T-helper 1 cell treated with Interleukin-12 subunit alpha and Interleukin-12 subunit beta and Interleukin-4 antibody, amounts not matched to agents 30 ng/mL and 1 ng/mL, for 36 hours (primary cell): ENCODE data around the gene SNCAIP. TPM values are rescaled to one million over a fixed set of nuclear protein-coding genes. Genes with fewer than 3 reads are reported as not detected.

Experiments
- intact Hi-C: fragments of 100-400 bp; cut with micrococcal nuclease; formaldehyde crosslinking; loops from one replicate; pipeline ENCODE4 v1.15.1; 2024
- total RNA-seq: library from RNA; stranded (reverse); gene quantifications from 2 replicates; pipeline ENCODE4 v1.2.3, GENCODE V29; 2022

The SNCAIP gene
- total RNA-seq, 1 donor from 2014 or later = not detected

GRCh38 chr5:122394284-122394930, 82.4 kb downstream of the SNCAIP start:
- intact Hi-C loops = no loop called here

DNA sequence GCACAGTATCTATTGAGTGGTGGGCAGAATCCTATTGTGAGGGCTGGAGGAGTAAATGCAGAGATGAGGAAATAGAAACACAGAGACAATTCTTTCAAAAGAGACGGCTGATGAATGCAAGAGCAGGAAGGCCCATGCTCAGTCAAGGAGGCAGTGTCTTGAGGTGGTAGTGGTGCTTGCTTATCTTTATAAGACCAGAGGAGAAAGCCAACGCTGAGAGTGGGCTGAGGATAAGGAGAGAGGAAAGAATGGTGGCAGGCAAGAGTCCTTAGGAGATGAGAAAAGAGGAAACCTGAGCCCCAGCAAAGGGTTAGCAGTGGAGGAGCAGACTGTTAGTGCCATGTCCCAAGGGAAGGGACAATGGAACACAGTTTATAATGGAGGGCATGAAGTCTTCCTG, 86.0 kb downstream of the SNCAIP start:
- intact Hi-C loops = no loop called here

DNA sequence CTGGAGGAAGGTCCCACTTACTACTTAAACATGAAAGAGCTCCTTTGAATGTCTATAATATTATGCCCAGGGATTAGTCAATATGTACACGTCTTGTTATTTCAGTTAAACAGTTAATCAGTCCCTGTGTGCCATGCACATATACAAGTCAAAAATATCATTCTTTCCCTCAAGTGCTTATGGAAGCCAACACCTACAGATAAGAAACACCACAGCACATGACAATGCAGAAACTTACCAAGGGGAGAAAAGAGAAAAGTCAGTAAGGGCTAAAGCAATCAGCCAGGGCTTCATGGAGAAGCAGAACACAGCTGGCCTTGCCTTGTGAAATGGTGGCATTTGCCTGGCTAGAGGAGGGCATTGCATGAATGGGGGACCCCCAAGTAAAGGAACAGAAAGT, 88.3 kb downstream of the SNCAIP start:
- intact Hi-C loops = no loop called here

DNA sequence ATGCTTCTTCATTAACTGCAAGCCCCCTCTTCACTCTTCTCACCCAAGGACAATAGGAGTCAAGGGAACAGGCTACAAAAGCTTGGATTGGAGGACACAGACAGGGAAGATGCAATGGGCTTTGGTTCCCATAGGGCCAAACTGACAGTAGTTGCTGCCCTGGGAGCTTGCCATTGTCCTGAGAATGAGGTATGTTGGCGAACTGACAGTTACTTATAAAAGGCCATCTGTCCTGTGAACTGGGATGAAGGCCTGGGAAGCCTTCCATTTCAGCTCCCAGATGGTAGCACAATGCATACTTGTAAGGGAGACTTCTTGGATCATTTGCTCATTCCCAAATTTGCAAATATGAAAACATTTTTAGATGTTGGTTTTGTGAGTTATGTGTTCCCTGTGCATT, 88.9 kb downstream of the SNCAIP start:
- intact Hi-C loops = no loop called here

- intact Hi-C loops = no loop called here
Observed at GRCh38 chr5:122401976-122402725, 90.1 kb downstream of the SNCAIP start.

DNA sequence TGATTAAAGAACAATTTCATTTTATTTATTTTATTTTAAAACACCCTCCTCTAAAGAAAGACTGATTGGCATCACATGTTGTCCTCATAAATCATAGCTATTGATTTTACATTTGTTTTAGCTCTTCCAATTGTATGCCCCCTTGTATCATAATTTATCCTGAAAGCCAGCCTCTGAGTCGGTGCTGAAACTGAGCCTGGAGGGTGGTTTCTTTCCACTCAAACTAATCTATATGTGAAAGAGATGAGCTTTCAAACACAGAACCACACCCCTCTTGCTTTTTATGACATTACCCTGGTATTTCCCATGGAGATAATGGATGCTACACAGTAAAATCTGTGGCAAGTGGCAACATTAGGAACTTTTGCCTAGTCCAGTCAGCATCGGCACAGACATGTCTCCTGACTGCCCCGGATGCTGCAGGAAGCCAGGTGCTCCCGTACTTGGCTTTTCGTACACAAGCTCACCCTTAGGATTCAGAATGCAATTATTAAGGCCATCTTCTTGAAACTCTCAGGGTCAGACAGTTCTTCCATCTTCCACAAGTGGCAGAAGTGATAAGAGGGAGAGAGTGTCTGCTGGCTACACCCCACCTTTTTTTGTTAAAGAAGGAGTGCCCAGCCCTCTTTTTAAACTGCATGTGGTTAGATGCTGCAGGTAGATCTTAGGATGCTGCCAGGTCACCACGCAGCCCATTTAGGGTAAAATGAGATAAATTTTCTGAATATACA, 91.1 kb downstream of the SNCAIP start:
- intact Hi-C loops = no loop called here

DNA sequence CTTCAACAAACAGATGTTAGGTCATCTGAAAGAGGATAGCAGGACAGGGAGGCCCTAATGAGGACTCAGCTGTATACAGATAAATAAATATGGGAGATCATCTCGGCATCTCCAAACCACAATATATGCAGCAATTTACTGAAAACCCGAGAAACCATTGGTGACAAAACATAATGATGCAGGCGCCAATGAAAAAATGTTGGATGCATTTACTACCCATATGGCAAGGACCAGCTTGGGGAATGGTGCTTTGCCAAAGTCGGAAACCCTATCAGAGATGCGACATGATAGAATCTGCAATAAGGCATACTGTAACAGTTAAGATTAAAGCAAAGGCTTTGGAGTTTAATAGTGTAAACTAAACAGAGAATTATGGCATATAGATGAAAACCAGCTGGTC, 92.0 kb downstream of the SNCAIP start:
- intact Hi-C loops = no loop called here

GRCh38 chr5:122404653-122405362, 92.8 kb downstream of the SNCAIP start:
- intact Hi-C loops = no loop called here

GRCh38 chr5:122405751-122406150, 93.7 kb downstream of the SNCAIP start:
- intact Hi-C loops = no loop called here

DNA sequence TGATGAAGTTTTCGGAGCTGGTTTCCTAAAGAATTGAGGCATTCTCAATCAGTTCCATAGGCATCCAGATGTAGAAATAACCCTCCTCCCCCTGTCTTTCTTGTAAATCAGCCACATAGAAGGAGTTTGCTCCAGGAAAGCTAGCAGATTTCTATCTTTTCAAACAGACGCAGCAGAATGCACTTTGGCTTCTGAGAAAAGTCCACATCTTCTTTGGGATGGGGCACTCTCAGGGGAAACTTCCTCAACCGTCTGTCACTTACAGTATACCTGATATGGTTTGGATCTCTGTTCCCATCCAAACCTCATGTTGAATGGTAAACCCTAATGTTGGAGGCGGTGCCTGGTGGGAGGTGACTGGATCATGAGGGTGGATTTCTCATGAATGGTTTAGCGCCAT, 94.1 kb downstream of the SNCAIP start:
- intact Hi-C loops = no loop called here

- intact Hi-C loops = no loop called here
Observed at GRCh38 chr5:122408592-122409224, 96.7 kb downstream of the SNCAIP start.

DNA sequence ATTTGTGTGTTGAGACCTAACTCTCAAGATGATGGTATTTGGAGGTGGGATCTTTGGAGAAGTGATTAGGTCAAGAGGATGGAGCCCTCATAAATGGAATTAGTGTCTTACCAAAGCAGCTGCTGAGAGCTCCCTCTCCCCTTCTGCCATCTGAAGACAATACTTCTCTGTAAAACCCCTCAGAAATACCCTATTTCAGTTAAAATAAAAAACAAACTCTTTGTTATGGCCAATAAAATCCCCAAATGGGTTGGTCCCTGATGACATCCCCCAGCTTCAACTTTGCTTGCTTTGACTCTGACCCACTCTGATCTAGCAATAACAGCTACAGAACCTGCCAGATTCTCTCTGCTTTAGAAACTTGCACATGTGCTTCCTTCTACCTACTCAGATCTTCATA, 100.9 kb downstream of the SNCAIP start:
- intact Hi-C loops = no loop called here

- intact Hi-C loops = loop anchor here (2.0 kb wide), 1 partner anchor 221 kb away; no protein-coding TSS in a partner anchor
Observed at GRCh38 chr5:122413722-122414121, 101.7 kb downstream of the SNCAIP start.

DNA sequence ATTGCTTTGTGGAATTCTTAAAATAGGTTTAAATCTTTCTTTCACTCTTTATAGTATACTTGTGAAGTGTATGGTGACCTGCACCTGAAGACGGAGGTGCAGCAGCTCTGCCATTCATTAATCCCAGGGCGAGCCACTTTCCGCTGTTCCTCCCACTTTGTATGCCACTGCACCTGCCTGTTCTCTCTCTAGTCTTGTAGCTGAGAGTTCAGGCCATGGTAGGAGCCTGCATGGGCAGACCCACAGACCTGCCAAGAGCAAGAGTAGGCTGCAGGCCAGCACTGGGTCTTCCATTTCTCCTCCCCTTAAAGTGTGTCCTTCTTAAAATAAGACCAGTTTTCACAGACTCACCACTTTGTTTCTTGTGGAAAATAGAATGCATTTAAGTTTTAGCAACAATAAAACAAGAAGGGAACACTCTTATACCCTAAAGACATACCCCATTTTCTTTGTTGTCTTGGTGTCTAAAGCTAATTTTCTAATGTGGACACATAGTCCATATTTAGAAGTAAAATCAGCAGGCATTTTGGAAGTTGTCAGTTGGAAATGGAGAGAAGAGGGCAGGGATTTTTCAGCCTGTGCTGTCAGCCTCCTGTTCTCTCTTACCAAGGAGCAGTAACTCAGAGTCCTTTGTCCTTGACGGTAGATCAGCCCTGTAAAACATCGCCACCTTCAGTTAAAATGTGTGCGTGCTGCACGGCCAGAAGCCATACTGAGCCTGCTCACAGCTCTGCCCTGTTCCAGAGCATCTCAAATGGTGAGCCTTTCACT, 103.2 kb downstream of the SNCAIP start:
- intact Hi-C loops = loop anchor here (2.0 kb wide), 1 partner anchor 222 kb away; no protein-coding TSS in a partner anchor

DNA sequence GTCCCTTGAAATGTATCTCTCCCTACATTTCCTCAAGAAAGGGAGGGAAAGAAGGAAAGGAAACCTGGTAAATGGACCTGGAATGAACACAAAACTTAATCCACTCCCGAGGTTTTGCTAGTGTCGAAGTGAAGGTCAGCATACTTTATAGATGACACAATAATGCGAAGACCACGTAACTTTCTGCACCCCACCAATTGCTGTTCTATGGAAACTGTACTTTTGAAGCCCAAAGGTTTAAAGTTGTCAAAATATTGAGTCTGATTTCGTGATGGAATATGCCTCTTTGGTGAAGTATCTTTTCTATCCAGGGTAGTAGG, 103.7 kb downstream of the SNCAIP start:
- intact Hi-C loops = loop anchor here (2.0 kb wide), 1 partner anchor 223 kb away; no protein-coding TSS in a partner anchor

- intact Hi-C loops = no loop called here
Observed at GRCh38 chr5:122419142-122419894, 107.3 kb downstream of the SNCAIP start.

GRCh38 chr5:122420091-122420490, 108.1 kb downstream of the SNCAIP start:
- intact Hi-C loops = no loop called here

DNA sequence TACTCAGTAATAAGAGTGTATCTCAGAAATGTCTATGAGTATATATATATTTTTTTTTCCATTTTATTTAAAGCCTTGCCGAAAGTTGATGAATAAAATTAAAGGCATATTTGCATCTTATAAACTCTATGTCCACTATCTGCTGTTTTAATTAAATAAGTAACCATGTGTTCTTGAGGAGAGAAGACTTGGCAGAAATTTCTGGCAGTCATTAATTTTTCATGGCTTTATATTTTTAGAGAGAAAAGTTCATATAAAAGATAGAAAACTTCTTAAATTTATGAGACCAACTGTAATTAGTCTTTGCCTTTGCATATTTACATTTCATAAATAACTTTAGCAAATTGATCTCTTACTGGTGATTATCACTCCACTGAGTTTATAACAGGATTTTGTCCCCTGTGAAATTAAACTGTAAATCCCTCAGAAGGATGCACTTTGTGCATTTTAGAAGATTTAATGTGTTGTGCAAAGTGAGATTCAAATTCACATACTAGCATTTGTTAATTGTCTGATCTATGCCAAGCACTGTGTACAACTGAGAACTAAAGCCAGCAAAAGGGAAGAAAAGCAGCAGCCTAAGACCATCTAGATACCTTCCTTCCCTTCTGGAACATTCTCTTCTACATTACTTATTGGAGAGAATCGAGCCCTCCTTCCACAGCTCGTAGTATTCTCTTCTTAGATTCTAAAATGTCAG, 108.7 kb downstream of the SNCAIP start:
- intact Hi-C loops = no loop called here
